ENCODE results near the gene EPG5. TPM values are rescaled to one million over a fixed set of nuclear protein-coding genes. Genes with fewer than 3 reads are reported as not detected.

EPG5 gene
- total and polyA plus RNA-seq, 2 donors (not counting 3 experiments of a cell fraction or from before 2014, with no cell fraction given) = 16.7 to 25.6 TPM

DNA sequence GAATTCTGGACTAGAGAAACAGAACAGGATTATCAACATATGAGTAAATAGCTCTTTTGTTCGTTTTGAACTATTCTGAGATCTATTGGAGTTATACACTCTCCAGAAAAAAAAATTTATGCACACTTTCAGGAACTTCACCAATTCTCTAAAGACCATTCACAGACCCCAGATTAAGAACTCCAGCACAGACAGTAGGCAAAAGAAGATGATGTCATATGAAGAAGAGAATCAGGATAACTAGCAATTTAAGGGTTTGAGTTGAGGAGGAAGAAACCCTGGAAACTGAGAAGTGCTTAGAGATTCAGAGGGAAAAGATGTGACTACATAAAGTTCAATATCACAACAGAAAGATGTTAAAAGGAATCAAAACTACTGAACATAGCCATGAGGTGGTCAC lies 71.8 kb downstream of the EPG5 start:
- dilution Hi-C loops (cut with MboI; ENCODE audit: extremely low pct_ligation_motif_present, low sequenced_read_pairs) = no loop called here
- H3K4me2 ChIP-seq (ENCODE audit: insufficient read depth, low read length) = no peak overlapping the region
- no peak overlapping the region for H3K9ac ChIP-seq (replicated peaks; ENCODE audit: extremely low read depth, insufficient read depth, low read length)
- H3K36me3 ChIP-seq (ENCODE audit: control insufficient read depth in 2 of 2, extremely low read depth in 1 of 2, insufficient read depth in 2 of 2, low read length in 2 of 2) = peaks cover 0 to 10% of the 10 kb centered on the region in 2 experiments
- no peaks in the 10 kb centered on the region for H3K9me3 ChIP-seq (replicated peaks; ENCODE audit: control insufficient read depth, insufficient read depth, low read length)
- no peaks in the 10 kb centered on the region for H4K20me1 ChIP-seq (replicated peaks; ENCODE audit: control insufficient read depth, extremely low read depth, insufficient read depth, low read length)
- DNase-seq (ENCODE audit: low read depth, low spot score) (no peak), FAIRE-seq (no peak)
- no peak for TF ChIP-seq POLR2A (IDR thresholded peaks at IDR 0.05; ENCODE audit: low read depth, low read length)
- TF ChIP-seq, protein P1, sequence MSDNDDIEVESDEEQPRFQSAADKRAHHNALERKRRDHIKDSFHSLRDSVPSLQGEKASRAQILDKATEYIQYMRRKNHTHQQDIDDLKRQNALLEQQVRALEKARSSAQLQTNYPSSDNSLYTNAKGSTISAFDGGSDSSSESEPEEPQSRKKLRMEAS (IDR thresholded peaks at IDR 0.05; ENCODE audit: insufficient read depth, insufficient read length) = no peak
- no peak for TF ChIP-seq GATA2 (IDR thresholded peaks at IDR 0.05; ENCODE audit: insufficient read depth, insufficient read length, low read depth, low read length)
- TF ChIP-seq, protein P2, sequence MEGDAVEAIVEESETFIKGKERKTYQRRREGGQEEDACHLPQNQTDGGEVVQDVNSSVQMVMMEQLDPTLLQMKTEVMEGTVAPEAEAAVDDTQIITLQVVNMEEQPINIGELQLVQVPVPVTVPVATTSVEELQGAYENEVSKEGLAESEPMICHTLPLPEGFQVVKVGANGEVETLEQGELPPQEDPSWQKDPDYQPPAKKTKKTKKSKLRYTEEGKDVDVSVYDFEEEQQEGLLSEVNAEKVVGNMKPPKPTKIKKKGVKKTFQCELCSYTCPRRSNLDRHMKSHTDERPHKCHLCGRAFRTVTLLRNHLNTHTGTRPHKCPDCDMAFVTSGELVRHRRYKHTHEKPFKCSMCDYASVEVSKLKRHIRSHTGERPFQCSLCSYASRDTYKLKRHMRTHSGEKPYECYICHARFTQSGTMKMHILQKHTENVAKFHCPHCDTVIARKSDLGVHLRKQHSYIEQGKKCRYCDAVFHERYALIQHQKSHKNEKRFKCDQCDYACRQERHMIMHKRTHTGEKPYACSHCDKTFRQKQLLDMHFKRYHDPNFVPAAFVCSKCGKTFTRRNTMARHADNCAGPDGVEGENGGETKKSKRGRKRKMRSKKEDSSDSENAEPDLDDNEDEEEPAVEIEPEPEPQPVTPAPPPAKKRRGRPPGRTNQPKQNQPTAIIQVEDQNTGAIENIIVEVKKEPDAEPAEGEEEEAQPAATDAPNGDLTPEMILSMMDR (IDR thresholded peaks at IDR 0.05; ENCODE audit: extremely low read depth in 1 of 2, insufficient read depth in 1 of 2, low read depth in 1 of 2, low read length in 2 of 2) = no peak
- TF ChIP-seq FOS (IDR thresholded peaks at IDR 0.05; ENCODE audit: borderline replicate concordance, insufficient read depth, low read length) = no peak
- TF ChIP-seq MYC (IDR thresholded peaks at IDR 0.05; ENCODE audit: low read depth, low read length) = no peak
- TF ChIP-seq EZH2 (IDR thresholded peaks at IDR 0.05; ENCODE audit: borderline replicate concordance, low read depth, low read length, severe bottlenecking) = no peak
- TF ChIP-seq POLR2AphosphoS5 (IDR thresholded peaks at IDR 0.05; ENCODE audit: insufficient read depth, low read depth, low read length) = no peak
- TF ChIP-seq JUN (IDR thresholded peaks at IDR 0.05; ENCODE audit: borderline replicate concordance, insufficient read depth, insufficient read length, low read depth) = no peak
- H3K27ac ChIP-seq (ENCODE audit: insufficient read depth, low read depth, low read length) = no peak overlapping the region
- intact Hi-C loops (cut with micrococcal nuclease) = no loop called here
- no peaks in the 10 kb centered on the region for H3K9me1 ChIP-seq (replicated peaks; ENCODE audit: control insufficient read depth, extremely low read depth, insufficient read depth, low read length)
- CTCF ChIA-PET = interaction anchor here (0.8 to 1.2 kb wide), 3 partner anchors 12 to 17 kb away, joined by 3 to 5 read pairs (median 3); no protein-coding TSS in a partner anchor
- POLR2A ChIA-PET = no interaction called here
- no peaks in the 10 kb centered on the region for H3K27me3 ChIP-seq (ENCODE audit: control insufficient read depth in 2 of 2, insufficient read depth in 2 of 2, low read length in 2 of 2)
- no TSS peak for BruUV-seq (replicated peaks)
- H3K4me3 ChIP-seq (replicated peaks in 1 of 3; ENCODE audit: insufficient read depth in 1 of 3, low read depth in 1 of 3, low read length in 3 of 3) = no peak overlapping the region
- peaks cover 4% of the 10 kb centered on the region for H3K4me1 ChIP-seq (ENCODE audit: control insufficient read depth, extremely low read depth, insufficient read depth, low read length)
- H2AFZ ChIP-seq (ENCODE audit: low read depth, low read length) = no peak overlapping the region
- no peaks in the 10 kb centered on the region for H3K79me2 ChIP-seq (ENCODE audit: control insufficient read depth, insufficient read depth, low read length)
